GM12865 (cell line): ENCODE results near the gene TENM4.
"Not testable (repeated sequence)": the region's sequence is repeated elsewhere in the genome, so short reads cannot be mapped to it uniquely, and the experiment has no call there.

Experiments
- DNase-seq: peaks from one replicate; pipeline ENCODE4 v3.0.0; 2010; ENCODE audit warnings: low read depth
- H3K4me3 ChIP-seq: 2 replicates; pipeline ENCODE4 v1.5.1; 2011; ENCODE audit warnings: mild to moderate bottlenecking, low read depth, low read length, control low read depth
- CTCF ChIP-seq: IDR thresholded peaks from 2 replicates; pipeline ENCODE4 v1.5.1; 2011; ENCODE audit warnings: low read length, control low read depth, low read depth, inconsistent platforms; ENCODE audit not compliant: insufficient read depth; ENCODE audit errors: missing control alignments

TENM4 gene

GRCh38 chr11:79226126-79226525 is 214.7 kb downstream of the TENM4 start:
- DNase-seq, result no peak
- H3K4me3 ChIP-seq, result no peak overlapping the region
- no peak for TF ChIP-seq CTCF

- not testable (repeated sequence) for DNase-seq
Observed at GRCh38 chr11:79222163-79222562, 218.7 kb downstream of the TENM4 start.

GRCh38 chr11:79221444-79222130 is 219.2 kb downstream of the TENM4 start:
- TF ChIP-seq CTCF, result no peak
- no peak overlapping the region for H3K4me3 ChIP-seq
- no peak for DNase-seq

More at GRCh38 chr11:79222163-79222562, 218.7 kb downstream of the TENM4 start:
- not testable (repeated sequence) for H3K4me3 ChIP-seq

GRCh38 chr11:79220171-79220570 is 220.7 kb downstream of the TENM4 start:
- TF ChIP-seq CTCF, result no peak
- no peak for DNase-seq
- H3K4me3 ChIP-seq, result no peak overlapping the region

- DNase-seq, result no peak
- no peak for TF ChIP-seq CTCF
- H3K4me3 ChIP-seq, result no peak overlapping the region
Observed at GRCh38 chr11:79219186-79220045, 221.4 kb downstream of the TENM4 start.

GRCh38 chr11:79212741-79213190 is 228.1 kb downstream of the TENM4 start:
- DNase-seq, result no peak
- no peak overlapping the region for H3K4me3 ChIP-seq
- TF ChIP-seq CTCF, result no peak

- H3K4me3 ChIP-seq, result no peak overlapping the region
- no peak for DNase-seq
- TF ChIP-seq CTCF, result no peak
Observed at GRCh38 chr11:79209540-79210266, 231.1 kb downstream of the TENM4 start.
